Stimulated activated CD4-positive, alpha-beta T cell treated with anti-CD3 and anti-CD28 coated beads, Interleukin-4, amount 100 ng/mL, for 48 hours (primary cell): ENCODE measurements around the gene ZNF740.
"Not testable (repeated sequence)": the region's sequence is repeated elsewhere in the genome, so short reads cannot be mapped to it uniquely, and the experiment has no call there.

Source experiments
- DNase-seq, 2 donors: peaks; one replicate each; pipeline ENCODE4 v3.0.0-alpha.2; 2020; ENCODE audit warnings: low read depth in 2 of 2

The ZNF740 gene

GRCh38 chr12:53180220-53180930, at the start of gene ZNF740, which contains the start of gene CSAD:
Gene ZNF740, plus strand, starts transcription at chr12:53180722. Its CDS starts 1,262 bp downstream, at chr12:53181984.
Gene CSAD, minus strand, starts transcription at chr12:53180925. Its CDS starts 7,455 bp downstream, at chr12:53173470.
- peak; percentile 96 to 99 for DNase-seq

GRCh38 chr12:53131844-53132243, 48.7 kb upstream of the ZNF740 start:
- no peak for DNase-seq

- no peak for DNase-seq
These were observed 46.8 kb upstream of the ZNF740 start for GRCh38 chr12:53133722-53134121.

- DNase-seq: no peak
These were observed 37.2 kb upstream of the ZNF740 start for GRCh38 chr12:53143355-53143754.

- DNase-seq: no peak
These were observed 34.9 kb upstream of the ZNF740 start for GRCh38 chr12:53145383-53146260.

GRCh38 chr12:53147181-53147580, 33.3 kb upstream of the ZNF740 start:
- DNase-seq: no peak

- no peak for DNase-seq
These were observed 32.9 kb upstream of the ZNF740 start for GRCh38 chr12:53147653-53148052.

GRCh38 chr12:53151039-53151438, 29.5 kb upstream of the ZNF740 start:
- DNase-seq: no peak

- no peak for DNase-seq
These were observed 28.1 kb upstream of the ZNF740 start for GRCh38 chr12:53152390-53152789.

- peak; percentile 89 for DNase-seq
These were observed 21.2 kb upstream of the ZNF740 start for GRCh38 chr12:53159195-53159839.

- DNase-seq: no peak
These were observed 20.5 kb upstream of the ZNF740 start for GRCh38 chr12:53160000-53160399.

GRCh38 chr12:53160673-53161072, 19.8 kb upstream of the ZNF740 start:
- no peak for DNase-seq

GRCh38 chr12:53161119-53161911, 19.2 kb upstream of the ZNF740 start:
- no peak for DNase-seq

GRCh38 chr12:53163008-53163407, 17.5 kb upstream of the ZNF740 start:
- not testable (repeated sequence) for DNase-seq

- DNase-seq: no peak
These were observed 13.7 kb upstream of the ZNF740 start for GRCh38 chr12:53166837-53167236.

- DNase-seq: no peak
These were observed 10.9 kb upstream of the ZNF740 start for GRCh38 chr12:53169644-53170043.

- DNase-seq: no peak
These were observed 10.3 kb upstream of the ZNF740 start for GRCh38 chr12:53170215-53170614.

GRCh38 chr12:53170876-53171724, 9.4 kb upstream of the ZNF740 start:
- DNase-seq: no peak

- DNase-seq: no peak
These were observed 8.7 kb upstream of the ZNF740 start for GRCh38 chr12:53171725-53172329.

GRCh38 chr12:53172352-53172751, 8.2 kb upstream of the ZNF740 start:
- DNase-seq: no peak
